Motor neuron (in vitro differentiated cells): Measurements from ENCODE around the gene OR2T8. TPM values are rescaled to one million over a fixed set of nuclear protein-coding genes. Genes with fewer than 3 reads are reported as not detected.
A peak's percentile ranks its signal among the peaks of the same experiment; 100 is the strongest.
"Not testable (repeated sequence)": the region's sequence is repeated elsewhere in the genome, so short reads cannot be mapped to it uniquely, and the experiment has no call there.

Source experiments
- ATAC-seq, 8 experiments: fragments of 200-7000 bp; cut with Tn5 transposase; replicated peaks in 6 of 8; 2 replicates each; pipeline ENCODE4 v1.8.0; 2021; ENCODE audit warnings: mild to moderate bottlenecking in 8 of 8, moderate library complexity in 8 of 8
- H3K27ac ChIP-seq, 2 donors: fragments of 250-450 bp; sonication (Bioruptor Pico); 2 replicates each; pipeline ENCODE4 v1.9.0; 2021; ENCODE audit warnings: antibody characterized with exemption in 2 of 2, mild to moderate bottlenecking in 2 of 2, moderate library complexity in 1 of 2
- H3K4me1 ChIP-seq, 2 donors: fragments of 250-450 bp; sonication (Bioruptor Pico); replicated peaks in 1 of 2; 2 replicates each; pipeline ENCODE4 v1.6.1; 2021; ENCODE audit warnings: antibody characterized with exemption in 2 of 2, mild to moderate bottlenecking in 2 of 2, moderate library complexity in 1 of 2
- H3K4me3 ChIP-seq, 5 donors: fragments of 250-450 bp; sonication (Bioruptor Pico); 2 replicates each; pipeline ENCODE4 v1.9.0; 2021; ENCODE audit warnings: antibody characterized with exemption in 5 of 5, mild to moderate bottlenecking in 5 of 5, moderate library complexity in 4 of 5
- WGBS, 10 experiments: fragments of 450-650 bp; shearing (Covaris generic); methylation state at CpG; one replicate each; pipeline ENCODE4 v1.0.0; 2022; 5-methylcytosine and 5-hydroxymethylcytosine counted together
- in situ Hi-C, 9 experiments: fragments of 400-800 bp; cut with MboI; loops; one replicate each; pipeline ENCODE4 v1.15.0; 2021; ENCODE audit warnings: low sequenced_read_pairs in 9 of 9, low pct_unique_long_range_greater_than_20kb in 2 of 9; ENCODE audit not compliant: unreplicated experiment in 9 of 9
- total RNA-seq, 8 experiments: library from RNA; unstranded; fragments of 300-600 nt; gene quantifications; 2 replicates each; pipeline versions ENCODE4 v1.2.3 to v1.2.4, GENCODE V29; 2022

The OR2T8 gene
- total RNA-seq, 8 experiments from 2014 or later, result 0.47 TPM; not detected in 7

DNA sequence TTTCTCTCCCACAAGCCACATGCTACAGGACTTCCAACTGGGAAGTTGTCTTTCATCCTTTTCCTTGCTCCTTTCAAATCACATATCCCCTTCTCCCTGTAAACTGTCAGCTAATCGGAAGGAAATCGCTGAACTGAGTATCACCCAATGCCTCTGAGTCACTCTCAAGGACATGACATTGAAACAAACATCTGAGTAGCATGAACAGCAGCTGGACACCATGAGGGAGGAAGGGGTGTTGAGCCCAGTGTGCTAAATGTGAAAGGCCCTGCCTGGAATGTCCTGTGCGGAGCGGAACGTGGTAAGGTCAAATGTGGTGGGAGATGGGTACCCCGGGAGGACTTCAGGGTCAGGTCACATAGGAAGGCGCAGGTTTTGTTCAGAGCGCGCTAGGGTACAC lies 4.8 kb downstream of the OR2T8 start, which contains the start of gene OR2AJ1:
Gene OR2AJ1 (plus strand): TSS at position 22 of the 400 bp plus-strand sequence. CDS start 8,880 bp downstream, outside the sequence.
- no peak within 1 kb of the TSS for H3K4me3 ChIP-seq
- H3K27ac ChIP-seq, result no peak within 1 kb of the TSS
- WGBS, 10 experiments, result 0 to 100% (median 82%) methylated on average over 2 to 9 of the region's 9 CpGs; no CpG with 5 or more reads in 4 of the 10 experiments
- no peaks in the 10 kb centered on the region for H3K4me1 ChIP-seq
- ATAC-seq, result no peak
- in situ Hi-C loops, result no loop called here

DNA sequence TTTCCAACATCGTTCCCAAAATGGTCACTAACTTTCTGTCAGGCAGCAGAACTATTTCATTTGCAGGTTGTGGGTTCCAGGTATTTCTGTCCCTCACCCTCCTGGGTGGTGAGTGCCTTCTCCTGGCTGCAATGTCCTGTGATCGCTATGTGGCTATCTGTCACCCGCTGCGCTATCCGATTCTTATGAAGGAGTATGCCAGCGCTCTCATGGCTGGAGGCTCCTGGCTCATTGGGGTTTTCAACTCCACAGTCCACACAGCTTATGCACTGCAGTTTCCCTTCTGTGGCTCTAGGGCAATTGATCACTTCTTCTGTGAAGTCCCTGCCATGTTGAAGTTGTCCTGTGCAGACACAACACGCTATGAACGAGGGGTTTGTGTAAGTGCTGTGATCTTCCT lies 13.9 kb downstream of the OR2T8 start:
- Histone ChIP-seq H3K4me1 (no peaks in the 10 kb centered on the region), H3K4me3 (no peak overlapping the region), H3K27ac (no peak overlapping the region)
- 0 to 94% (median 83%) methylated on average over 1 to 8 of the region's 8 CpGs; no CpG with 5 or more reads in 1 of the 10 experiments for WGBS, 10 experiments
- ATAC-seq, result no peak
- in situ Hi-C loops, result no loop called here

DNA sequence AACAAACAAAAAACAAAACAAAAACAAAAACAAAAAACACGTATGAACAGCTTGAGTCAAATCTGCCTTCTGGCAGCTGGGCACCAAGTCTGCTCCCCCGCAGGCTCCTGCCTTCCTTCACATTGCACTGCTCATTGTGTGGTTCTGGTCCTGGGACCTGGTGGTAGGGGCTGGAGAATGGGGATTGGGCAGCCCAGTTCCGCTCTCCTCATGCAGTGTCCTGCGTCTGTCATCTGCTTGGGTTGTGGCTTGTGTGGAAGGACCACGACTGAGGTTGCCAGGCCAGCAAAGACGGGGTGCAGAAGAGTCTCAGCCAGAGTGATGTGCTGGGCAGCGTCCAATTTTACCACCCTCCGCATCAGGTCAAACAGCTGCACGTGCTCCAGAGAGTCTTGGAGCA lies 15.7 kb downstream of the OR2T8 start:
- no peaks in the 10 kb centered on the region for H3K4me1 ChIP-seq
- no peak overlapping the region for H3K4me3 ChIP-seq
- ATAC-seq, result no peak
- no peak overlapping the region for H3K27ac ChIP-seq
- WGBS, 10 experiments, result 50 to 95% (median 81%) methylated on average over 2 to 7 of the region's 9 CpGs; no CpG with 5 or more reads in 5 of the 10 experiments
- in situ Hi-C loops, result no loop called here

DNA sequence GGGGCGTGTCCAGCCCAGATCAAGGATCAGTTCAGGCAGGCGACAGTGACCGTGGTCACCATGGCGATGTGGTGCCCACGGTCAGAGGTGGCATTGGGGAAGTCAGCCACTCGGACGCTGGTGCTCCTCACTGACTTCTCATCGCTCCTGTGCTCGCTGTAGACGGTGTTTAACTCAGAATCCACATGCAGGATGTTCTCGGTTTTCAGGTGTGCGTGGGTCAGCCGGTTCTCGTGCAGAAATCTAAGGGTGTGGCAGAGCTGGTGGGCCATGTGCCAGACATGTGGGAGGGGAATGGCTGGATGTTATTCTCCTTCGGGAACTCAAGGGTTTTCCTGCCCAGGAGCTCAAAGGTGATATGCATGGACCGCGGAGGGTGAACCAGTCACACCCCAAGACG lies 16.4 kb downstream of the OR2T8 start:
- Histone ChIP-seq H3K4me1 (no peaks in the 10 kb centered on the region), H3K27ac (no peak overlapping the region), H3K4me3 (no peak overlapping the region)
- in situ Hi-C loops, result no loop called here
- WGBS, 10 experiments, result 17 to 100% (median 85%) methylated on average over 1 to 16 of the region's 18 CpGs; no CpG with 5 or more reads in 3 of the 10 experiments
- ATAC-seq, result no peak

DNA sequence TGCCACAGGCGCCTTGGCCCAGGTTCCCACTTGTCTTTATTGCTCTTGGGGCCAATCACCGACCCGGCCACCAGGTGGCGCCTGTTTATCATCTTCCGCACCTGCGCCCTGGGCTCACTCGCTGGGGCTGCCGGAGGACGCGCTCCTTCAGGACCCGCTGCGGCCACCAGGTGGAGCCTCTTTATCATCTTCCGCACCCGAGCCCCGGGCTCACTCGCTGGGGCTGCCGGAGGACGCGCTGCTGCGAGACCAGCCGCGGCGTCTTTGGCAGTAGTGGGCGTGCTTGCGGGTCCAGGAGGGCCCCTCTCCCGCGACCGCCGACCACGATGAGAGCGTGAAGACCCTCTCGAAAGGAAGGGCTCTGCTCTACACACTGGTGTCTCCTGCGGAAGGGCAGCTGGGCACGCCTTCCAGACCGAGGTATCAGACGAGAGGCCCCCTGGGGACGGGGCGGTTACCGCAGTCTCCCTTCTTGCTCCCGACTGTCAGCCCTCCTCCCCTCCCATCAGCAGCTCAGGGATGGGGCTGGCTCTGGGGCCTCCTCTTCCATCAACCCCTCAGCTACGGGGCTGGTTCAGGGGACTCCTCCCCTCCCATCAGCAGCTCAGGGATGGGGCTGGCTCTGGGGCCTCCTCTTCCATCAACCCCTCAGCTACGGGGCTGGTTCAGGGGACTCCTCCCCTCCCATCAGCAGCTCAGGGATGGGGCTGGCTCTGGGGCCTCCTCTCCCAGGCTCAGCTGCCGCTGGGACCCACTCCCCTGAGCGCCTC lies 17.1 kb downstream of the OR2T8 start:
- H3K27ac ChIP-seq, in situ Hi-C loops, H3K4me1 ChIP-seq: not testable (repeated sequence)
- ATAC-seq, result peak; percentile 26 to 99 (median 90)
- H3K4me3 ChIP-seq, result peak overlapping the region; percentile 20 to 38 (median 32)
- 0 to 40% (median 9%) methylated on average over 1 to 31 of the region's 44 CpGs; no CpG with 5 or more reads in 3 of the 10 experiments for WGBS, 10 experiments

DNA sequence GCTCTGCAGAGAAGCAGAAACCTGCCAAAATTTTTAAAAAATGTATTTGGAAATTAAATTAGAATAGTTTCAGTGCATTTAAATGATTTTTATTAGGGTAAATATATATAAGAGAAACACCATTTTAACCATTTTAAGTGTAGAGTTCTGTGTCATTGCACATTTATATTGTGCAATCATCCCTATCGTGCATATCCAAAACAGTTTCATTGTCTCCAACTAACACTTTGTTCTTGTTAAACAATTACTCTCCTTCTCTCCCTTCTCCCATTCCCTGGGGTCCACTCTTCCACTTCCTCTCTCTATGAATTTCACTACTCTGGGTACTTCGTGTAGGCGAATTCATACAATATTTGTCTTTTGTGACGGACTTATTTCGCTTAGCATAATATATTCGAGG lies 22.6 kb downstream of the OR2T8 start:
- WGBS, 10 experiments, result 21 to 77% (median 57%) methylated on average over 3 to 6 of the region's 6 CpGs
- no peak for ATAC-seq
- no peaks in the 10 kb centered on the region for H3K4me1 ChIP-seq
- in situ Hi-C loops, result no loop called here
- no peak overlapping the region for H3K27ac ChIP-seq
- no peak overlapping the region for H3K4me3 ChIP-seq

DNA sequence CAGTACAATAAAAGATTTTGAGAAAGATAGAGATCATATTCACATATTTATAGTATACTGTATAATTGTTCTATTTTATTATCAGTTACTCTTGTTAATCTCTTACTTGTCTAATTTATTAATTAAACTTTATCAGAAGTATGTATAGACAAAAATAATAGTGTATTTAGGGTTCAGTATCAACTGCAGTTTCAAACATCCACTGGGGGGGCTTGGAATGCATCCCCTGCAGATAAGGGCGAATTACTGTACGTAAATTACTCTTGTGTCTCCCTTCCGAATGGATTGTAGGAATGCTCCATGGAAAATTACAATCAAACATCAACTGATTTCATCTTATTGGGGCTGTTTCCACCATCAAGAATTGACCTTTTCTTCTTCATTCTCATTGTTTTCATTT lies 28.5 kb downstream of the OR2T8 start, which contains the start of gene OR2L8:
Gene OR2L8 (plus strand): TSS at position 301 of the 400 bp plus-strand sequence. CDS start 0 bp downstream, at position 301.
- WGBS, 10 experiments, result 6 to 92% (median 64%) methylated on average over 1 to 3 of the region's 3 CpGs
- in situ Hi-C loops, result no loop called here
- Histone ChIP-seq H3K27ac (no peak within 1 kb of the TSS), H3K4me1 (no peaks in the 10 kb centered on the region), H3K4me3 (no peak within 1 kb of the TSS)
- no peak for ATAC-seq

DNA sequence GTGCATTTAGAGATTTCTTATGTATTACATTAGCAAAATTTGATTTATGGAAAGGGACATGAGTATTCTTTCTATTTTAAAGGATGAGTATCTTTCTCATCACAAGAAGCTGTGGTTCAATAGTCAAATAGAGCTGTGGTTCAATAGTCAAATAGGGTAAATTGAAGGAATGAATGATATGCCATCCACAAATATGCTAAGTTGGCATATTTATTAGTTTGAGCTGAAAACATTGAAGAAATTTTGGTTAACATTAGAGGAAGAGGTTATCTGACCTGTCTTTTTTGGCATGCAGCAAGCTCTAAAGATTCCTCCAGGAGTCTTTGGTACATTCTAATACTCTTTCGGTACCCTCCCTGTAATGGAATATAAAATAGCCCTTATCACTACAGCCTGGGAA lies 33.4 kb downstream of the OR2T8 start:
- Histone ChIP-seq H3K4me1 (no peaks in the 10 kb centered on the region), H3K27ac (no peak overlapping the region), H3K4me3 (no peak overlapping the region)
- ATAC-seq, result no peak
- in situ Hi-C loops, result no loop called here
- WGBS, 10 experiments, result 20 to 100% (median 100%) methylated on average over 1 of the region's 1 CpG; no CpG with 5 or more reads in 1 of the 10 experiments

DNA sequence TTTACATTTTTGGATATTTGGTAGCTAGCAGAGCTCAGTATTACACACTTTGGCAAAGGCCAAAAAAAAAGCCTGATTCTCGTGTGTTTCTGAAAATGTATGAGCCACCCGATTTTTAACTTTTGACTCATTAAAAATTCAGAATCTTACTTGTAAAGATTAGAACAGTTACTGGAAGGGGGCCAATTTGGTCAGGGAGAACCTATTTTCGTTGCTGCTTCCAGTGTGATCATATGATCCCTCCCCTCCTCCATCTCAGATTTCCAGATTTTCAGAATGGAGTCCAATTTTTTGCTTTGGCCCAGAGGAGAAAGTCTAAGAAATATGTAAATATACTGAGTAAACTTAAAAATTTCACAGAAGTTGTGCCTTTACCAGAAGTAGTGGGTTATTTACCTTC lies 41.7 kb downstream of the OR2T8 start:
- WGBS, 10 experiments, result 0 to 40% (median 8%) methylated on average over 2 to 3 of the region's 3 CpGs
- Histone ChIP-seq H3K4me3 (no peak overlapping the region), H3K27ac (no peak overlapping the region), H3K4me1 (no peaks in the 10 kb centered on the region)
- in situ Hi-C loops, result no loop called here
- no peak for ATAC-seq

DNA sequence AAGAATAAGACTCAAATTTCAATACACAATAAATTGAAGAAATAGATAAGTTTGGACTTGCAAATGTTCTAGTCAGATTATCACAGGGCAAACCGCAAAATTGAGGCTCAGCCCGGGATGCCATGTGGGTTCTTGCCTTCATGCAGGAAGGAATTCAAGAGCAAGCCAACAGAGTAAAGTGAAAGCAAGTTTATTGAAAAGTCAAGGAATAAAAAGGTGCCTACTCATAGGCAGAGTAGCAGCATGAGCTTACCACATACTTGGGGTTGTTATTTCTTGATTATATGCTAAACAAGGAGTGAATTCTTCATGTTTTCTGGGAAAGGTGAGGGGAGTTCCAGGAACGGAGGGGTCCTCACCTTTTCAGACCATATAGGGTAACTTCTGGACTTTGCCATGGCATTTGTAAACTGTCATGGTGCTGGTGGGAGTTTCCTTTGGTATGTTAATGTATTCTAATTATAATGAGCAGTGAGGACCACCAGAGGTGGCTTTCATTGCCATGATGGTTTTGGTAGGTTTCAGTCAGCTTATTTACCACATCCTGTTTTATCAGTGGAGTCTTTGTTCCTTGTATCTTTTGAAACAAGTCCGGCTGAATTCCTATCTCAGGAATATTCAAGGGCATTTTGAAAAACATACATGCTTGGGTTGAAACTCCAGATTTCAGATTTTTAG lies 43.0 kb downstream of the OR2T8 start:
- in situ Hi-C loops, result no loop called here
- H3K27ac ChIP-seq, result no peak overlapping the region
- WGBS, 10 experiments, result 6 to 71% (median 29%) methylated on average over 2 to 4 of the region's 4 CpGs; no CpG with 5 or more reads in 2 of the 10 experiments
- no peak for ATAC-seq
- H3K4me1 ChIP-seq, result no peaks in the 10 kb centered on the region
- no peak overlapping the region for H3K4me3 ChIP-seq

DNA sequence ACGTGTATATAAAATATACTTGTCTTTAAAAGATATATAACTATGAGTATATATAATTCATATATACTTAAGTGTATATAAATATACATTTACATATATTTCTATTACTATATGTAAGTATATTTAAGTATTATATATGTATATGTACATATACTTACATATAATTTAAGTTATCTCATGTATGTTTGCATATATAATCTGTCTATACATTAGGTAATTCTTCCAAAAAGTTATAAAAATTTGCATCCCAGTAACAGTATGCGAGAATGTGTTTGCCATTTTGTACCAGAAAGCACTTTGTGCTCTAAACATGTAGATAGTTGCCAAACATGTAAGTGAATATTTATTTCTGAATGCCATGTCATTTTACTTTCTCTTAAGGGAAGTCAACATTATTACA lies 44.9 kb downstream of the OR2T8 start, which contains the start of gene OR2AK2:
Gene OR2AK2 (plus strand): TSS at position 301 of the 400 bp plus-strand sequence. CDS start 144 bp downstream, outside the sequence.
- ATAC-seq, result no peak
- H3K27ac ChIP-seq, result no peak within 1 kb of the TSS
- WGBS, 10 experiments, result 0 to 84% (median 50%) methylated on average over 1 to 2 of the region's 2 CpGs
- H3K4me3 ChIP-seq, result no peak within 1 kb of the TSS
- no peaks in the 10 kb centered on the region for H3K4me1 ChIP-seq
- in situ Hi-C loops, result no loop called here

DNA sequence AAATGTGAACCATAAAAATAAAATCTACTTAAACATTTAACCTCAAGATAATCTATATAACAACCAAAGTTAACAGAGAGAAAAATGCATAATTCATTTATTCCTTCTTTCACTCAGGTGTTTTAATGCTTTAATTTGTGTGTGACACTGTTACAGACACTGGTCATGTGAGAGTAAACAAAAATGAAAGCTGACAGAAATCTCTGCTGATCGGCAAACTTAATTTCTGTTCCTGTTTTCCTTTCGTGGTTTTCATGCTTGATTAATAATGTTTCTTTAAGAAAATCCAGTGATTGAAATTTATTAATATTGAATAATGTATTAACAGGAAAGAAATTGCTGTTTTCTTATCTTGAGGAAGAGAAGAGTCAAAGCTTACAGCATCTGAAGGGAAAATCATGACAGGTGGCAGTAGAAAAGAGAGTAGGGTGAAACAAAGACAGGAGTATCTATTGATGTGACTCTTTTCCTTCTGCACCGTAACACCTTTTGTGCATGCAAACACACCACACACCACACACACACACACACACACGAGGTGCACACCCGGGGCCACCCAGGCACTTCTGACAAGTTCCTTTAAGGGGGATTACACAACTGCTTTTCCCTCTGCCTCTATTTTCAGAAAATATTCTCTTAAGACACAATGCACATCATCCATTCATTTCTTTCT lies 46.6 kb downstream of the OR2T8 start:
- in situ Hi-C loops, result no loop called here
- Histone ChIP-seq H3K4me3 (no peak overlapping the region), H3K4me1 (no peaks in the 10 kb centered on the region), H3K27ac (no peak overlapping the region)
- no peak for ATAC-seq
- 40 to 100% (median 57%) methylated on average over 1 to 5 of the region's 5 CpGs for WGBS, 10 experiments
